NCI-H1436 (cell line): Measurements from ENCODE around the gene LTF.
"Not testable (repeated sequence)": the region's sequence is repeated elsewhere in the genome, so short reads cannot be mapped to it uniquely, and the experiment has no call there.

Experiments
- DNase-seq: peaks from one replicate; lab custom pipeline; 2025; lab: John Stamatoyannopoulos, UW

The LTF gene

DNA sequence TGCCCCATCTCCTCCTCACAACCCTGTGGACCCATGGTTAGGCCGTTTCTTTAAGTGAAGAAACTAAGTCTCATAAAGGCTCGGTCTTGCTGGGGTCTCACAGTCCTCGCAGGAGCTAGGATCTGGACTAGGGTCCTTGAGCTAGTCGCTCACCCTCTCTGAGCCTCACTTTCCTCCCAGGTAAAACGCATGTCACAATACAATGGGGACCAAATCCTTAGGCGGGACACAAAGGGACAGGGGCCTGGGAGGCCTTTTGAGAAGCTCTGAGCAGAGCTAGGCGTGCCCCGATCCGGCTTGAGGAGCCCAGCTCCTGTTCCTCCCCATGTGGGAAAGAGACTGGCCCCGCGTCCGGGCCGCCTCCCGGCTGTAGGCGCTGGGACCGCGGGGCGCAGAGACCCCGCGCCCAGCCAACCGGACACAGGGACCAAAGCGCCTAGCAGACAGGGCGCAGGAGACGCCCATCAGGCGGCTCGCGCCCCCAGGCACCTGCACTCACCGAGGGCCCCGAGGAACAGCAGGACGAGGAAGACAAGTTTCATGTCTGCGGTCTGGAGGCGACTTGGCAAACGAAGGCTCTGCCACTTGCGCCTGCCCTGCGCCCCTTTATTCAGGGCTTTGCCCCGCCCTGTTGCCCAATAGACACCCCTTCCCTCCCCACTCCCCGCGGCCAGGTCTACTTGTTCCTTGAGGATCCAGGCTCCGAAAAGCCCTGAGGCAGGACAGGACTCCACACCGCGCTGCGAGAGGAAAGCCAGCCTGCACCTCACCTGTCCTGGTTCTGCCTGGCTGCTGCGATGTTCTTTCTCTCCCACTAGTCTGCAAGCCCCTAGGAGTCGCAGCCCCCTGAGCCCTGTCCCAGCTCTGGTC lies at the start of gene LTF:
LTF (minus strand) TSS at position 580 of the 870 bp plus-strand sequence; CDS start at position 542, 38 bp downstream.
- no peak for DNase-seq

GRCh38 chr3:46512191-46512749 lies 47.6 kb upstream of the LTF start:
- DNase-seq = no peak

DNA sequence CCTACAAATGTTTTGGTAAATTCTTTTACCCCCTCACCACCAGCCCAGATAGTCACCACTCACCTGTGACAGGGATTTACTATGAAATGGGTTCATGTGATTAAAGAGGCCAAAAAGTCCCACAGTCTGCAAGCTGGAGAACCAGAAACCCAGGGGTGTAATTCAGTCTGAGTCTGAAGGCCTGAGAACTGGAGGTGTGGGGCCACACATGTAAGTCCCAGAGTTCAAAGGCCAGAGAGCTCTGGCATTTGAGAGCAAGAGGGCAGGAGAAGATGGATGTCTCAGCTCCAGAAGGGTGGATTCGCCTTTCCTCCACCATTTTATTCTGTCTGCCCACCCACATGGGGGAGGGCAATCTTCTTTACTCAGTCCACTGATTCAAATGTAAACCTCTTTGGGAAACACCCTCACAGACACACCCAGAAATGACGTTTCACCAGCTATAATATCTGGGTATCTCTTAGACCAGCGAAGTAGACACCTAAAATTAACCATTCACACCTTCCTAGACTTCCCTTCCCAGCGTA lies 45.0 kb upstream of the LTF start:
- DNase-seq = no peak

GRCh38 chr3:46508850-46509591 lies 44.3 kb upstream of the LTF start:
- DNase-seq = no peak

- DNase-seq = no peak
Measured at GRCh38 chr3:46506526-46506925, 41.8 kb upstream of the LTF start.

GRCh38 chr3:46505953-46506352 lies 41.2 kb upstream of the LTF start:
- no peak for DNase-seq

GRCh38 chr3:46504789-46505188 lies 40.1 kb upstream of the LTF start:
- DNase-seq = no peak

DNA sequence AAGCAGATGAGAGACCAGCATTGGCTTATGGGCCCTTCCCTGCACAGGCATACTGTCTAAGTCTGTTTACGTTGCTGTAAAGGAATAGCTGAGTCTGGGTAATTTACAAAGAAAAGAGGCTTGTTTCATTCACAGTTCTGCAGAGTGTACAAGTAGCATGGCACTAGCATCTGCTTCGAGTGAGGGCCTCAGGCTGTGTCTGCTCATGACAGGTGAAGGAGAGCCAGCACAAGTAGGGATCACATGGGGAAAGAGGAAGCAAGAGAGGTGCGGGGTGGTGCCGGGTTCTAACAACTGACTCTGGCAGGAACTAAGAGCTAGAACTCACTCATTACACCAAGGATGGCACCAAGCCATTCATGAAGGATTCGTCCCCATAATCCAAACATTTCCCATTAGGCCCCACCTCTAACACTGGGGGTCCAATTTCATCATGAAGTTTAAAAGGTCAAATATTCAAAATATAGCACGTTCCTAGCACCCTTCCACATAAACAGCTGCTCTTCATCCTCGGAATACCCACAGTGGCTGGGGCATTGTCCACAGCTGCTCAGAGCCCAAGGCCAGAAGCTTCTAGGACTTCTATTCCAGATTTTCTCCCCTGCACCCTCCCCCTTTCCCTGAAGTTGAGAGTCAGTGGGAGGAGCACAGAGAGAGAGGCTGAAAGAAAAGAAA lies 38.6 kb upstream of the LTF start:
- DNase-seq = no peak

- DNase-seq = no peak
Measured at GRCh38 chr3:46501702-46502101, 37.0 kb upstream of the LTF start.

- DNase-seq = no peak
Measured at GRCh38 chr3:46500656-46501635, 36.2 kb upstream of the LTF start.

- no peak for DNase-seq
Measured at GRCh38 chr3:46498916-46499519, 34.3 kb upstream of the LTF start.

- DNase-seq = no peak
Measured at GRCh38 chr3:46497556-46498265, 33.0 kb upstream of the LTF start, which contains the start of gene RTP3. RTP3 (plus strand) TSS chr3:46497976; CDS start chr3:46498063, 87 bp downstream.

DNA sequence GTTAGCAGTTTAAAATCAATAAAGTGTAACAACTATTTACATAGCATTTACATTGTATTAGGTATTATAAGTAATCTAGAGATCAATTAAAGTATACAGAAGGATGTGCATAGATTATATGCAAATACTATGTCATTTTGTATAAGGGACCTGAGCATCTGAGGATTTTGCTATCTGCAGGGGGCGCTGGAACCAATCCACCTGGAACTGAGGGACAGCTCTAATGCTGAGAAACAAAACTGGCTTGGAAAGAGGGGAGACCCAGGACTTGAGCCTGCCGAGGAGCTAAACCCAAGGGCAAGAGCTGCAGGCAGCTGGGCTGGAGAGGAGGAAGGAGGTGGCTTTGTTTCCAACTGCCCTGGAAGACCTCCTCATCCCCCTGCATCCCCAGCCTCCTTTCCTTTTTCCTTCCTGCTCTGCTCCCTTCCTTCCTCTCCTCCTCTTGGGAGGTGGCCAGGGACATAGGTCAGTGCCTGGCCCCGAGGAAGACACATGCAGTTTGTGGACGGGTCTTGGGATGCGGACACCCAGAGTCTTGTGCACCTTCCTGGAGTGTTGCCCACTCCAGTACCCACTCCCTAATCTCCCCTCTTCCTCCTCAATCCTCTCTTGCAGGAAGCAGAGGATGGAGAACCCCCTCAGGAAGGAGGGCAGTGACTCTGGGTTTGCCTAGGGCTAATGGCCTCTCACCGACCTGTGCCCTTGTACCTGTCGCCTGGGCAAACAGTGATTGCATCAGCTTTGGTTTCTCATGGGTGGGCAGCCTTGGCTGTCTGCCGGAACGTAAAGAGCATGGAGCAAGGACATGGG lies 32.2 kb upstream of the LTF start:
- no peak for DNase-seq

DNA sequence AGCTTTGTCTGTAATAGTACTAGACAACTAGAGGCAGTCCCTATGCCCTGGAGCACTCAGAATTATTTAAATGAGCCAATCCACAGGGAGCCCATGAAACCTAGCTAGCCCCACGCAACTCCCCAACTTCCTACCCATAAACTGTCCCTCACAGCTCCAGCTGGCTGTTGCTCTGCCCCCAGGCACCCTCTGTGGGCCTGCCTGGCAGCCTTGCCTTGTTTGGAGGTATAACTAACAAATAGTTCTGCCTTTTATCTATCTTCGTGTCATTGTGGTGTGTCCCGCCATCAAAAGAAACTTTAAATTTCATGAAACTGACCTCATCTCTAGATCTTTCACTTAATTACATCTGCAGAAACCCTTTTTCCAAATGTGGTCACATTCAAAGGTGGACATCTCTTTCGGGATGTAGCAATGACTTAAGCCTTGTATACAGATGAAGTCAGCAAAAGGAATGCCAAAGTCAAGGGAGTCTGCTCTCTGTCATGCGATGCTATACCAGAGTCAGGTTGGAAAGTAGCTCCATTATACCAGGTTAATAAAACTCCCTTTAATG lies 31.3 kb upstream of the LTF start:
- no peak for DNase-seq

DNA sequence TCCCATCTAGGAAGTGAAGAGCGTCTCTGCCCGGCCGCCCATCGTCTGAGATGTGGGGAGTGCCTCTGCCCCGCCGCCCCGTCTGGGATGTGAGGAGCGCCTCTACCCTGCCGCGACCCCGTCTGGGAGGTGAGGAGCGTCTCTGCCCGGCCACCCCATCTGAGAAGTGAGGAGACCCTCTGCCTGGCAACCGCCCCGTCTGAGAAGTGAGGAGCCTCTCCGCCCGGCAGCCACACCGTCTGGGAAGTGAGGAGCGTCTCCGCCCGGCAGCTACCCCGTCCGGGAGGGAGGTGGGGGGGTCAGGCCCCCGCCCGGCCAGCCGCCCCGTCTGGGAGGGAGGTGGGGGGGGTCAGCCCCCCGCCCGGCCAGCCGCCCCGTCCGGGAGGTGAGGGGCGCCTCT lies 29.8 kb upstream of the LTF start:
- DNase-seq = not testable (repeated sequence)

- no peak for DNase-seq
Measured at GRCh38 chr3:46492890-46493547, 28.3 kb upstream of the LTF start.

DNA sequence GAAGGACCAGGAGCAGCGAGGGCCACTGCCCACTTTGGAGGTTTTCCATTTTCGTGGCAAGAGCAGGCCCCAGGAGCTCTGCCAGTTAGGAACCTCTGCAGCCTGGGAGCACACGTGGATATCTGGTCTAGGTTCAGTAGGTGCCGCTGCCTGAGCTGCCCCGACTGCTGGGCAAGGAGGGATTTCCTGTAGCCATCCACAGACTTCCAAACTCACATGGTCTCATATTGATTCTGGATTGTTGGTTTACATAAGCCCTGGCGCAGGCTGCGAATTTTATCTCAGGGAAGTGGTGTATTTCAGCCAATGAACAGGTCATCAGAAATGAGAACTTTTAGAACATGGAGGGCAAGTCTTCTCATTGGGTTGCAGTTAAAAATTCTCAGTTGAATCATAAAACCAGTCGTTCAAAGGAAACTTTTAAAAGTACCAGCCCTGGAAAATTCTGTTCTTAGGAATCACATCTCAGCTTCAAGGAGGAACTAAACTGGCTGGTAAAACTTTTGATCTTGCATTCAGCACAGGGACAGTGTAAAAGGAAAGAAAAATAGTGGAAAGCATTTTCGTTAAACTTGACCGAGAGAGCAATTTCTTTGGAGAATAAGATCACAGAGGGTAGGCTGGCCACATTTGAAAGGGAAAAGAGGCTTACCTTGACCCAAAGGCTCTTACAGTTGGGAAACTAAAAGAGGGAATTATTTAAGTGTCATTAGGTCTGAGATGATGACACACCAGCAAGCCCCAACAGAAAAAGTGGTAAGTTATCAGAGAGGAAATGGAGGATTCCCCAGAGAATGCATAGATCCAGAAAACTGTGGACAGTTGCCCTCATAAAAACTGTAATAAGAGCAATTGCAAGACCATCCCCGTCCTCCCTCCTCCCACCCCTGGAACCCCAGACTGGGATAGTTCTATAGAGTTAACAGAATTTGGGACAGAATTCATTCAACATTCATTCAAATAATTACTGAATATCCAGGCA lies 26.7 kb upstream of the LTF start:
- no peak for DNase-seq
